Tibial artery (tissue), 4 donors: ENCODE results near the gene IKZF5.
A peak's percentile ranks its signal among the peaks of the same experiment; 100 is the strongest.

Source experiments
- DNase-seq, 2 donors: peaks; one replicate each; pipeline ENCODE4 v3.0.0-alpha.2; 2019
- H3K27ac ChIP-seq, 2 donors: fragments of 200-600 bp; sonication (generic) in 1 of 2; 1 replicate in 1 of 2; 2 replicates in 1 of 2; pipeline ENCODE4 v1.5.1; 2018 to 2019; ENCODE audit warnings: mild to moderate bottlenecking in 1 of 2
- H3K27me3 ChIP-seq, 2 donors: fragments of 200-600 bp; sonication (generic) in 1 of 2; one replicate each; pipeline versions ENCODE4 v1.5.1 to v1.6.0; 2016 to 2019
- H3K36me3 ChIP-seq, 3 donors: fragments of 200-600 bp; sonication (generic) in 2 of 3; one replicate each; pipeline ENCODE4 v1.5.1; 2016 to 2019; ENCODE audit warnings: mild to moderate bottlenecking in 2 of 3
- H3K4me1 ChIP-seq, 4 donors: fragments of 200-600 bp; sonication (generic) in 2 of 4; 1 replicate in 3 of 4; 2 replicates in 1 of 4; pipeline ENCODE4 v1.5.1; 2016 to 2019
- H3K4me3 ChIP-seq, 2 donors: fragments of 200-600 bp; sonication (generic) in 1 of 2; 1 replicate in 1 of 2; 2 replicates in 1 of 2; pipeline ENCODE4 v1.5.1; 2018 to 2019; ENCODE audit warnings: mild to moderate bottlenecking in 2 of 2
- H3K9me3 ChIP-seq, 3 donors: fragments of 200-600 bp; sonication (generic) in 1 of 3; one replicate each; pipeline ENCODE4 v1.5.1; 2016 to 2019
- intact Hi-C: fragments of 100-400 bp; cut with DNase I; formaldehyde crosslinking; loops from one replicate; pipeline ENCODE4 v1.15.0; 2023; ENCODE audit warnings: low total_unique reads
- TF ChIP-seq, protein P1 (sequence below), 2 experiments: fragments of 200-600 bp in 1 of 2; fragments of 450-650 bp in 1 of 2; IDR thresholded peaks; one replicate each; pipeline ENCODE4 v1.5.1; 2017 to 2019; ENCODE audit warnings: antibody characterized with exemption in 2 of 2, mild to moderate bottlenecking in 1 of 2, moderate library complexity in 1 of 2

Gene IKZF5

GRCh38 chr10:123014772-123015171 lies 6.2 kb upstream of the IKZF5 start:
- Histone ChIP-seq H3K4me3 (no peak overlapping the region), H3K9me3 (no peaks in the 10 kb centered on the region), H3K4me1 (peaks cover 0 to 12% (median 4%) of the 10 kb centered on the region in 4 donors), H3K27ac (no peak overlapping the region), H3K36me3 (peaks cover 0 to 4% (median 0%) of the 10 kb centered on the region in 3 donors), H3K27me3 (no peaks in the 10 kb centered on the region)
- DNase-seq, result no peak
- intact Hi-C loops, result loop anchor here (10.0 kb wide), 1 partner anchor 60 kb away; the partner anchor contains the start of gene C10orf88
- TF ChIP-seq, protein P1, sequence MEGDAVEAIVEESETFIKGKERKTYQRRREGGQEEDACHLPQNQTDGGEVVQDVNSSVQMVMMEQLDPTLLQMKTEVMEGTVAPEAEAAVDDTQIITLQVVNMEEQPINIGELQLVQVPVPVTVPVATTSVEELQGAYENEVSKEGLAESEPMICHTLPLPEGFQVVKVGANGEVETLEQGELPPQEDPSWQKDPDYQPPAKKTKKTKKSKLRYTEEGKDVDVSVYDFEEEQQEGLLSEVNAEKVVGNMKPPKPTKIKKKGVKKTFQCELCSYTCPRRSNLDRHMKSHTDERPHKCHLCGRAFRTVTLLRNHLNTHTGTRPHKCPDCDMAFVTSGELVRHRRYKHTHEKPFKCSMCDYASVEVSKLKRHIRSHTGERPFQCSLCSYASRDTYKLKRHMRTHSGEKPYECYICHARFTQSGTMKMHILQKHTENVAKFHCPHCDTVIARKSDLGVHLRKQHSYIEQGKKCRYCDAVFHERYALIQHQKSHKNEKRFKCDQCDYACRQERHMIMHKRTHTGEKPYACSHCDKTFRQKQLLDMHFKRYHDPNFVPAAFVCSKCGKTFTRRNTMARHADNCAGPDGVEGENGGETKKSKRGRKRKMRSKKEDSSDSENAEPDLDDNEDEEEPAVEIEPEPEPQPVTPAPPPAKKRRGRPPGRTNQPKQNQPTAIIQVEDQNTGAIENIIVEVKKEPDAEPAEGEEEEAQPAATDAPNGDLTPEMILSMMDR (IDR thresholded peaks at IDR 0.05), result no peak

GRCh38 chr10:123013456-123014419 lies 5.1 kb upstream of the IKZF5 start:
- Histone ChIP-seq H3K4me3 (no peak overlapping the region), H3K27ac (no peak overlapping the region), H3K36me3 (peaks cover 0 to 4% (median 0%) of the 10 kb centered on the region in 3 donors), H3K9me3 (no peaks in the 10 kb centered on the region), H3K27me3 (no peaks in the 10 kb centered on the region), H3K4me1 (peaks cover 0 to 15% (median 6%) of the 10 kb centered on the region in 4 donors)
- DNase-seq, result no peak
- intact Hi-C loops, result loop anchor here (10.0 kb wide), 1 partner anchor 59 kb away; the partner anchor contains the start of gene C10orf88
- TF ChIP-seq, protein P1 (IDR thresholded peaks at IDR 0.05), result no peak

DNA sequence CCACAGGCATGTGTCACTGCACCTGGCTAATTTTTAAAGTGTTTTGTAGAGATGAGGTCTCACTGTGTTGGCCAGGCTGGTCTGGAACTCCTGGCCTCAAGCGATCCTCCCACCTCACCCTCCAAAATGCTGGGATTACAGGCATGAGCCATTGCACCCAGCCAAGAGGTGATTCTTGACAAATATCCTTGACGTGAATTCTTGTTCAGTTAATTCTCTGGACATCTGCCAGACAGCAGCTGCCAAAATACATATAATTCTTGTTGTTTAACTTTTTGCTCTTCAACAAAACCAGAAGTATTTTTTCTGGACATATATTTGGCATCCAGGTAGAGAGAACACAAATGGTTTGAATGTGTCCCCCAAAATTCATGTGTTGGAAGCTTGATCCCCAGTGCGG lies 3.4 kb upstream of the IKZF5 start:
- H3K27me3 ChIP-seq, result no peaks in the 10 kb centered on the region
- H3K9me3 ChIP-seq, result no peaks in the 10 kb centered on the region
- peaks cover 0 to 22% (median 10%) of the 10 kb centered on the region in 4 donors for H3K4me1 ChIP-seq
- no peak overlapping the region for H3K4me3 ChIP-seq
- intact Hi-C loops, result loop anchor here (10.0 kb wide), 1 partner anchor 57 kb away; the partner anchor contains the start of gene C10orf88
- TF ChIP-seq, protein P1 (IDR thresholded peaks at IDR 0.05), result no peak
- H3K27ac ChIP-seq, result no peak overlapping the region
- no peak for DNase-seq
- H3K36me3 ChIP-seq, result peaks cover 0 to 4% (median 0%) of the 10 kb centered on the region in 3 donors

DNA sequence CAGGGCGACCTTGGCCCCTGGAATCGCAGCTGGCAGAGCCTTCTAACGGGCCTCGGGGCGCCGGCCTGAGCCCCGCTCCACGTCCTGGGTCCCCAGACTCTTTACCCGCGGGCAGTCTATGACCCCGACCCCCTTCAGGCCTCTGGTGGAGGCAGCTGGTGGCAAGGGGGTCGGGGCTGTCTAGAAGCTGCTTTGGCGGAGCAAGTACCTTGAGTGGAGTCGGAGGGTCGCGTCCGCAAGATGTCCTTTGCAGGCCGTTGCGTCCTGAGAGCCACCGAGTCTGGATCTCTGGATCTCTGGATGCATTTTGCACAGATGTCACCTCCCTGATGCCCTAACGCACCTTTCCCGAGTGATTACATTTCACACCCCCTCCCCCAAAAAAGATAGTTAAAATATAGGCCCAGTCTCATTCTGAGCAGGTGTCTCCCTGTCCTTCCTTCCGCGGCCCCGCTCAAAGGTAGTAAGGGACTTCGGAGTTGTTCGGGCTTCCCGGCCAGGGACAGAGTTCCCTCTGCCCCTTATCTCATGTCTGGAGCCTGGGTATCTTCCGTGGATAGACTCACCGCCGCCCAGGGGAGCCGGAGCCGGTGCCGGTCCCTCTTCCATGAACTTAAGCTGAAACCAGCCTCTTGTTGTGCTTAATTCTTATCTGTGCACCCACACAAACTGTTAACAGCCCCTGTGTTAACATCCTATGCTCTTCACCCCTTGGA lies 668 bp upstream of the IKZF5 start:
- Histone ChIP-seq H3K9me3 (no peaks in the 10 kb centered on the region), H3K27me3 (no peaks in the 10 kb centered on the region), H3K4me3 (peak overlapping the region; percentile 84 to 90), H3K36me3 (peaks cover 0 to 4% (median 0%) of the 10 kb centered on the region in 3 donors), H3K27ac (peak overlapping the region; percentile 94), H3K4me1 (peaks cover 0 to 47% (median 16%) of the 10 kb centered on the region in 4 donors)
- intact Hi-C loops, result loop anchor here (5.0 kb wide), 1 partner anchor 143 kb away; the partner anchor contains the start of gene BUB3
- TF ChIP-seq, protein P1 (IDR thresholded peaks at IDR 0.05), result no peak
- peak in 1 of 2 donors; percentile 35 for DNase-seq
